Nephron (organoid): ENCODE results near the gene NTM.

Experiments used
- H3K27ac Mint-ChIP-seq, 3 experiments: 2 replicates each; pipeline ENCODE4 v1.8.0; 2020; ENCODE audit warnings: mixed read lengths in 3 of 3, mild to moderate bottlenecking in 2 of 3, moderate library complexity in 1 of 3
- H3K27me3 Mint-ChIP-seq: 2 replicates; pipeline ENCODE4 v1.8.0; 2021; ENCODE audit warnings: low read depth, mild to moderate bottlenecking, moderate library complexity, mixed read lengths
- H3K36me3 Mint-ChIP-seq: 2 replicates; pipeline ENCODE4 v1.8.0; 2020; ENCODE audit warnings: low read depth, mixed read lengths
- H3K4me1 Mint-ChIP-seq: 2 replicates; pipeline ENCODE4 v1.8.0; 2020; ENCODE audit warnings: mixed read lengths
- H3K4me3 Mint-ChIP-seq, 3 experiments: 2 replicates each; pipeline ENCODE4 v1.8.0; 2020; ENCODE audit warnings: mild to moderate bottlenecking in 3 of 3, mixed read lengths in 3 of 3, moderate library complexity in 2 of 3
- H3K9me3 Mint-ChIP-seq: 2 replicates; pipeline ENCODE4 v1.8.0; 2020; ENCODE audit warnings: mixed read lengths
- TF ChIP-seq, protein P1 (sequence below), 3 experiments: fragments of 200-600 bp; sonication (generic); IDR thresholded peaks; one replicate each; pipeline ENCODE4 v1.5.0; 2021; ENCODE audit warnings: antibody characterized with exemption in 3 of 3; ENCODE audit not compliant: unreplicated experiment in 3 of 3

Gene NTM

GRCh38 chr11:131764649-131765048, 394.2 kb downstream of the NTM start:
- Mint-ChIP-seq H3K36me3 (no peaks in the 10 kb centered on the region), H3K27me3 (peaks cover 14% of the 10 kb centered on the region), H3K9me3 (no peaks in the 10 kb centered on the region), H3K27ac (no peak overlapping the region), H3K4me1 (peaks cover 13% of the 10 kb centered on the region), H3K4me3 (no peak overlapping the region)
- TF ChIP-seq, protein P1, sequence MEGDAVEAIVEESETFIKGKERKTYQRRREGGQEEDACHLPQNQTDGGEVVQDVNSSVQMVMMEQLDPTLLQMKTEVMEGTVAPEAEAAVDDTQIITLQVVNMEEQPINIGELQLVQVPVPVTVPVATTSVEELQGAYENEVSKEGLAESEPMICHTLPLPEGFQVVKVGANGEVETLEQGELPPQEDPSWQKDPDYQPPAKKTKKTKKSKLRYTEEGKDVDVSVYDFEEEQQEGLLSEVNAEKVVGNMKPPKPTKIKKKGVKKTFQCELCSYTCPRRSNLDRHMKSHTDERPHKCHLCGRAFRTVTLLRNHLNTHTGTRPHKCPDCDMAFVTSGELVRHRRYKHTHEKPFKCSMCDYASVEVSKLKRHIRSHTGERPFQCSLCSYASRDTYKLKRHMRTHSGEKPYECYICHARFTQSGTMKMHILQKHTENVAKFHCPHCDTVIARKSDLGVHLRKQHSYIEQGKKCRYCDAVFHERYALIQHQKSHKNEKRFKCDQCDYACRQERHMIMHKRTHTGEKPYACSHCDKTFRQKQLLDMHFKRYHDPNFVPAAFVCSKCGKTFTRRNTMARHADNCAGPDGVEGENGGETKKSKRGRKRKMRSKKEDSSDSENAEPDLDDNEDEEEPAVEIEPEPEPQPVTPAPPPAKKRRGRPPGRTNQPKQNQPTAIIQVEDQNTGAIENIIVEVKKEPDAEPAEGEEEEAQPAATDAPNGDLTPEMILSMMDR (IDR thresholded peaks at IDR 0.05; ENCODE audit: unreplicated experiment in 3 of 3), result no peak

DNA sequence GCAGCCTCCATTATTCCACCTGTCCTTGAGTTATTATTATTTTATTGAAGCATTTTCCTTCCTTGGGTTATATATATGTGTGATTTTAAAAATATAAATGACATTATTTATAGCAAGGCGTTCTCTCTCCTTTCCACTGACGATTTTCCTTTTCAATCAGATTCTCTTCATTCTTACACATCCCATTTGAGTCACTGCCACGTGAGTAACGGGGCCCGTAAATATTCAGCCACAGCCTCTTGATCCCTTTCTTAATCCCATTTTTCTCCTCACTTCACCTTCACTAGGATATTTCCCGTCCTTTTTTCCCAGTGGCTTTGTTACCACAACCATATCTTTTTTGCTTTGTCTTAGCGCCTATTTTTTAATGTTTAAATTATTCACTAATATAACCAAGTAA, 396.2 kb downstream of the NTM start:
- TF ChIP-seq, protein P1 (IDR thresholded peaks at IDR 0.05; ENCODE audit: unreplicated experiment in 3 of 3), result no peak
- Mint-ChIP-seq H3K27me3 (peaks cover 10% of the 10 kb centered on the region), H3K4me1 (no peaks in the 10 kb centered on the region), H3K36me3 (no peaks in the 10 kb centered on the region), H3K4me3 (no peak overlapping the region), H3K9me3 (no peaks in the 10 kb centered on the region), H3K27ac (no peak overlapping the region)

DNA sequence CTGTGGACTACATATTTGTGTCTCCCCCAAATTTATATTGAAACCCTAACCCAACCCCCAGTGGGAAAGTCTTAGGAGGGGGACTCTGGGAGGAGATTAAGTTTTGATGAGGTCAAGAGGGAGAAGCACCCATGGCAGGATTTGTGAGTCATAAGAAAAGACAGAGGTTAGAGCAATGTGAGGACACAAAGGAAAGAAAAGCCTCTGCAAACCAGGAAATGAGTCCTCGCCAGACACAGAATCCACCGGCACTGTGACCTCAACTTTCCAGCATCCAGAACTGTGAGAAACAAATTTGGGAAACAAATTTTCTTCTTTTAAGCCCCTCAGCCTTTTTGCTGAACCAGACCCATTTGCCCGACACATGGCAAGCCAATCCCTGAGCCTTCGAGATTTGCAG, 397.0 kb downstream of the NTM start:
- TF ChIP-seq, protein P1 (IDR thresholded peaks at IDR 0.05; ENCODE audit: unreplicated experiment in 3 of 3), result no peak
- Mint-ChIP-seq H3K36me3 (no peaks in the 10 kb centered on the region), H3K9me3 (no peaks in the 10 kb centered on the region), H3K27ac (no peak overlapping the region), H3K4me1 (no peaks in the 10 kb centered on the region), H3K4me3 (no peak overlapping the region), H3K27me3 (peaks cover 10% of the 10 kb centered on the region)

DNA sequence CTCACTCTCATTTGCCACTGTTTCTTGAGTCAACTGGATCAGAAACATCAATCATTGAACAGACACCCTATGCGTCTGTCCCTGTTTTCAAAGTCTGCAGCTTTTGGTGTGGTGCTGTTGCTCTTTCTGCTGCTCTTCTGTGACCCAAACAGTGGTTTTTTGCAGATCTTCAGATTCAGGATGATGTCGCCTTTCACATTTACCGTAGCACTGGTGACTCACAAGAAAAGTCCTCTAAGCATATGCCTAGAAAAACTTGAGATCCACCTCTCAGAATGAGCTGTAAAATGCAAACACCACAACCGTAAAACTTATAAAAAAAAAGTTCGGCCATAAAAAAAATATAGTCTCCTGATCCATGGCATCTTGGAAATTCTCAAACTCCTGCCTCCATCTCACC, 400.4 kb downstream of the NTM start:
- TF ChIP-seq, protein P1 (IDR thresholded peaks at IDR 0.05; ENCODE audit: unreplicated experiment in 3 of 3), result no peak
- Mint-ChIP-seq H3K36me3 (no peaks in the 10 kb centered on the region), H3K27me3 (peaks cover 10% of the 10 kb centered on the region), H3K4me1 (no peaks in the 10 kb centered on the region), H3K9me3 (no peaks in the 10 kb centered on the region), H3K27ac (no peak overlapping the region), H3K4me3 (no peak overlapping the region)

DNA sequence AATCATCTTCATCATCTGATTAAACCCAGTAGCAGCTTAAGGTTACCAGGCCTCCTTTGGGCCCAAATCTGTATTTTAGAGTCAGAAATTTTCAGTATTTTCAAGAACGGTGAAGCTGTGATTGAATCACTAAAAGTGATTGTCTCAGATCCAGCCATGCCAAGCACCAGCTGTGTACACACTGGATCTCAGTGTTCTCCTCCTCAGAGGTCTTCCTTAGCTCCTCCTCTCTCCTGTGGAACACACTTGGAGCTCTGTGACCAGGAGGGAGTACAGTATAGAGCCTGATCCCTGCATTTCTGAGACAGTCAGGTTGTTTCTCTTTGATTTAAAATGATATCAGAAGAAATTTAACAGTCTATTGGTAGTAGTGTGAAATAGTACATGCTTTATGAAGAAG, 401.1 kb downstream of the NTM start:
- no peaks in the 10 kb centered on the region for H3K4me1 Mint-ChIP-seq
- no peak overlapping the region for H3K4me3 Mint-ChIP-seq
- no peak overlapping the region for H3K27ac Mint-ChIP-seq
- TF ChIP-seq, protein P1 (IDR thresholded peaks at IDR 0.05; ENCODE audit: unreplicated experiment in 3 of 3), result no peak
- H3K27me3 Mint-ChIP-seq, result peaks cover 7% of the 10 kb centered on the region
- no peaks in the 10 kb centered on the region for H3K36me3 Mint-ChIP-seq
- no peaks in the 10 kb centered on the region for H3K9me3 Mint-ChIP-seq

DNA sequence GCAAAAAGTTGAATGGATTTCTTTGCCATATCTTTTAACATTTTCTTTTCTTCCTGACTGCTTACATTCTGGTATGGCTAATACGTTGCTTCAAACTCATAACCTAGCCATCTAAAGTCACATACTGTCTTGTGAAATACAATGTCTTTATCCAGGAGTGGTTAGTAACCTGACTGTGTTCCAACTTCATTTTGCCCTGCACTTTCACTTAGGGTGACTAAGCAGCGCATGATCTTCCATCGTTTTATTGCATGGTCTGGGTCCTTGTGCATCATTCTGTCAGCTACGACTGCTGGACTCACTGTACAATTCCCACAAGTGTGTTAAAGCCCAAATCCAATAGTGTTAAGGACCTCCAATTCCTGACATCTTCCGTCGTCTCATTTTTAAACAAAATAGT, 403.2 kb downstream of the NTM start:
- TF ChIP-seq, protein P1 (IDR thresholded peaks at IDR 0.05; ENCODE audit: unreplicated experiment in 3 of 3), result no peak
- H3K4me1 Mint-ChIP-seq, result no peaks in the 10 kb centered on the region
- no peaks in the 10 kb centered on the region for H3K36me3 Mint-ChIP-seq
- no peaks in the 10 kb centered on the region for H3K9me3 Mint-ChIP-seq
- no peak overlapping the region for H3K27ac Mint-ChIP-seq
- no peak overlapping the region for H3K4me3 Mint-ChIP-seq
- peaks cover 9% of the 10 kb centered on the region for H3K27me3 Mint-ChIP-seq
